IMR-90 (cell line): Measurements from ENCODE around the gene GALR1. TPM values are rescaled to one million over a fixed set of nuclear protein-coding genes. Genes with fewer than 3 reads are reported as not detected.

Experiments
- ATAC-seq: fragments of 200-7000 bp; cut with Tn5 transposase; 2 replicates; pipeline ENCODE4 v1.9.1; 2020; ENCODE audit warnings: low read depth, mild to moderate bottlenecking, moderate library complexity
- BruUV-seq: library from RNA; stranded (reverse); fragments of 400-500 nt; replicated peaks from 2 replicates; lab custom pipeline; 2021; lab: Mats Ljungman, UMichigan
- CTCF ChIA-PET: fragments of 300-600 bp; formaldehyde crosslinking; extraction: SDS; loops from one replicate; lab custom pipeline; 2021; ENCODE audit warnings: antibody characterized with exemption; lab: Yijun Ruan, JAX
- POLR2A ChIA-PET: fragments of 300-600 bp; sonication (Branson Sonifier 250); formaldehyde crosslinking; loops from one replicate; lab custom pipeline; 2022; ENCODE audit warnings: antibody characterized with exemption; ENCODE audit not compliant: unreplicated experiment; lab: Charles Lee
- DNase-seq: peaks from one replicate; pipeline ENCODE4 v3.0.0; 2013
- H2AFZ ChIP-seq: replicated peaks from 2 replicates; pipeline ENCODE3; 2013; ENCODE audit warnings: low read length, mild to moderate bottlenecking; ENCODE audit not compliant: poor library complexity
- H2AK5ac ChIP-seq: 2 replicates; pipeline ENCODE4 v1.6.1; 2013; ENCODE audit warnings: low read depth, low read length, inconsistent platforms
- H2AK9ac ChIP-seq: replicated peaks from 2 replicates; pipeline ENCODE3; 2013; ENCODE audit warnings: mild to moderate bottlenecking, low read depth, low read length, moderate library complexity; ENCODE audit not compliant: poor library complexity
- H2BK120ac ChIP-seq: 2 replicates; pipeline ENCODE4 v1.6.1; 2013; ENCODE audit warnings: low read depth, low read length, inconsistent platforms
- H2BK15ac ChIP-seq: 3 replicates; pipeline ENCODE4 v1.6.1; 2013; ENCODE audit warnings: low read depth, low read length, inconsistent platforms
- H2BK20ac ChIP-seq: 2 replicates; pipeline ENCODE4 v1.6.1; 2013; ENCODE audit warnings: low read depth, mild to moderate bottlenecking, inconsistent platforms, low read length, moderate library complexity
- H2BK5ac ChIP-seq: 2 replicates; pipeline ENCODE4 v1.6.1; 2013; ENCODE audit warnings: mild to moderate bottlenecking, low read depth, low read length, inconsistent platforms; ENCODE audit not compliant: poor library complexity, severe bottlenecking
- H3K14ac ChIP-seq: replicated peaks from 2 replicates; pipeline ENCODE4 v1.6.1; 2013; ENCODE audit warnings: low read depth, low read length, inconsistent platforms
- H3K18ac ChIP-seq: 2 replicates; pipeline ENCODE4 v1.6.1; 2013; ENCODE audit warnings: low read depth, low read length, control low read depth
- H3K23ac ChIP-seq: 2 replicates; pipeline ENCODE4 v1.6.1; 2013; ENCODE audit warnings: low read depth, low read length, inconsistent platforms
- H3K27ac ChIP-seq: 2 replicates; pipeline ENCODE4 v1.5.1; 2013; ENCODE audit warnings: mild to moderate bottlenecking, control low read depth, low read length; ENCODE audit not compliant: insufficient read depth
- H3K27me3 ChIP-seq: 2 replicates; pipeline ENCODE4 v1.6.1; 2013; ENCODE audit warnings: low read length; ENCODE audit not compliant: control insufficient read depth, insufficient read depth
- H3K36me3 ChIP-seq: 2 replicates; pipeline ENCODE4 v1.6.1; 2013; ENCODE audit warnings: low read length, mixed read lengths; ENCODE audit not compliant: control insufficient read depth, insufficient read depth
- H3K4ac ChIP-seq: 2 replicates; pipeline ENCODE4 v1.6.1; 2013; ENCODE audit warnings: low read depth, low read length, inconsistent platforms
- H3K4me1 ChIP-seq: 2 replicates; pipeline ENCODE4 v1.6.1; 2013; ENCODE audit warnings: low read length, mixed read lengths; ENCODE audit not compliant: control insufficient read depth, insufficient read depth
- H3K4me2 ChIP-seq: 2 replicates; pipeline ENCODE4 v1.6.1; 2013; ENCODE audit warnings: low read depth, mild to moderate bottlenecking, control low read depth, low read length, moderate library complexity
- H3K4me3 ChIP-seq: 2 replicates; pipeline ENCODE4 v1.5.1; 2013; ENCODE audit warnings: low read depth, mild to moderate bottlenecking, control low read depth, low read length, moderate library complexity; ENCODE audit not compliant: insufficient read depth
- H3K56ac ChIP-seq: 2 replicates; pipeline ENCODE4 v1.6.1; 2013; ENCODE audit warnings: low read length, inconsistent platforms; ENCODE audit not compliant: insufficient read depth; ENCODE audit errors: extremely low read depth
- H3K79me1 ChIP-seq, 2 experiments: 2 replicates each; pipeline ENCODE4 v1.6.1; 2013; ENCODE audit warnings: low read length in 2 of 2, inconsistent platforms in 1 of 2, low read depth in 1 of 2
- H3K9ac ChIP-seq: 2 replicates; pipeline ENCODE4 v1.6.1; 2013; ENCODE audit warnings: low read depth, low read length, control low read depth
- H3K9me1 ChIP-seq: 2 replicates; pipeline ENCODE4 v1.6.1; 2013; ENCODE audit warnings: low read length, inconsistent platforms; ENCODE audit not compliant: insufficient read depth
- H3K9me3 ChIP-seq: 2 replicates; pipeline ENCODE4 v1.6.1; 2013; ENCODE audit warnings: low read length; ENCODE audit not compliant: control insufficient read depth, insufficient read depth
- H4K20me1 ChIP-seq: 2 replicates; pipeline ENCODE4 v1.6.1; 2013; ENCODE audit warnings: low read length, inconsistent platforms; ENCODE audit not compliant: insufficient read depth
- H4K5ac ChIP-seq: 2 replicates; pipeline ENCODE4 v1.6.1; 2013; ENCODE audit warnings: mild to moderate bottlenecking, low read depth, low read length, control low read depth
- H4K8ac ChIP-seq, 2 experiments: 2 replicates each; pipeline ENCODE4 v1.6.1; 2013; ENCODE audit warnings: low read depth in 2 of 2, low read length in 2 of 2, control low read depth in 1 of 2, inconsistent platforms in 1 of 2
- H4K91ac ChIP-seq: 2 replicates; pipeline ENCODE4 v1.6.1; 2013; ENCODE audit warnings: low read depth, low read length, inconsistent platforms; ENCODE audit not compliant: insufficient read depth
- BHLHE40 ChIP-seq: fragments of 150-350 bp; IDR thresholded peaks from 2 replicates; pipeline ENCODE4 v1.6.1; 2016; ENCODE audit warnings: mild to moderate bottlenecking, low read depth, low read length
- CTCF ChIP-seq: conservative IDR thresholded peaks from 2 replicates; pipeline ENCODE4 v1.5.1; 2012; ENCODE audit warnings: mild to moderate bottlenecking, low read depth, low read length, improper control_type of control experiment
- FOS ChIP-seq: fragments of 150-350 bp; IDR thresholded peaks from 2 replicates; pipeline ENCODE4 v1.6.1; 2016; ENCODE audit warnings: low read depth, low read length
- MAFK ChIP-seq: IDR thresholded peaks from 2 replicates; pipeline ENCODE4 v1.6.1; 2012; ENCODE audit warnings: low read depth, low read length, improper control_type of control experiment
- MAZ ChIP-seq: IDR thresholded peaks from 2 replicates; pipeline ENCODE4 v1.6.1; 2012; ENCODE audit warnings: low read depth, mild to moderate bottlenecking, low read length, improper control_type of control experiment, moderate library complexity, borderline replicate concordance
- MXI1 ChIP-seq: IDR thresholded peaks from 2 replicates; pipeline ENCODE4 v1.6.1; 2012; ENCODE audit warnings: low read depth, mild to moderate bottlenecking, low read length, moderate library complexity, borderline replicate concordance
- NFE2L2 ChIP-seq: fragments of 150-350 bp; IDR thresholded peaks from 2 replicates; pipeline ENCODE4 v1.6.1; 2016; ENCODE audit warnings: low read depth, mild to moderate bottlenecking, low read length
- POLR2A ChIP-seq: IDR thresholded peaks from 2 replicates; pipeline ENCODE4 v1.6.1; 2012; ENCODE audit warnings: mild to moderate bottlenecking, low read depth, low read length
- RAD21 ChIP-seq: IDR thresholded peaks from 2 replicates; pipeline ENCODE4 v1.6.1; 2012; ENCODE audit warnings: low read length, improper control_type of control experiment
- RFX5 ChIP-seq: IDR thresholded peaks from 2 replicates; pipeline ENCODE4 v1.8.0; 2012; ENCODE audit warnings: low read depth, mild to moderate bottlenecking, low read length, moderate library complexity
- SMC3 ChIP-seq: fragments of 150-350 bp; IDR thresholded peaks from 2 replicates; pipeline ENCODE4 v1.6.1; 2016; ENCODE audit warnings: low read depth, mild to moderate bottlenecking, antibody characterized with exemption, low read length, moderate library complexity
- WGBS, 2 experiments: methylation state at CpG; one replicate each; pipeline versions ENCODE4 v1.1.5 to v1.1.7; 2013; ENCODE audit warnings: missing lambda C conversion rate in 2 of 2; ENCODE audit not compliant: insufficient read length in 1 of 2; ENCODE audit errors: extremely low coverage in 2 of 2; 5-methylcytosine and 5-hydroxymethylcytosine counted together
- dilution Hi-C: fragments of 300-500 bp; cut with HindIII; formaldehyde crosslinking; loops from one replicate; pipeline ENCODE4 v1.14.3; 2018; ENCODE audit warnings: low sequenced_read_pairs; ENCODE audit not compliant: unreplicated experiment
- in situ Hi-C: fragments of 300-500 bp; cut with MboI; formaldehyde crosslinking; loops from 3 replicates; pipeline ENCODE4 v1.14.3; 2019; ENCODE audit warnings: low sequenced_read_pairs, inconsistent platforms, mixed read lengths
- intact Hi-C: fragments of 100-400 bp; cut with micrococcal nuclease; formaldehyde crosslinking; loops from 2 replicates; pipeline ENCODE4 v1.10.0; 2022
- polyA plus RNA-seq, 3 experiments: library from polyadenylated mRNA; depleted of rRNA; stranded (reverse); fragments of >200 nt; gene quantifications; 2 replicates each; pipeline ENCODE4 v1.2.3, GENCODE V29; 2012; ENCODE audit warnings: low replicate concordance in 1 of 3
- total RNA-seq: library from RNA; depleted of rRNA; stranded (reverse); fragments of >200 nt; gene quantifications from 2 replicates; pipeline ENCODE4 v1.2.3, GENCODE V29; 2012
- TF ChIP-seq, protein P1 (sequence below): fragments of 150-350 bp; IDR thresholded peaks from 2 replicates; pipeline ENCODE4 v1.6.1; 2016; ENCODE audit warnings: low read depth, mild to moderate bottlenecking, low read length, moderate library complexity, borderline replicate concordance

GALR1 gene
- total and polyA plus RNA-seq, 2 of the 4 experiments (the other 2 are of a cell fraction), result not detected

GRCh38 chr18:77202329-77202728, 47.3 kb upstream of the GALR1 start:
- Histone ChIP-seq H3K4me1 (peaks cover 5% of the 10 kb centered on the region), H3K4me2 (no peak overlapping the region), H4K5ac (no peak overlapping the region), H3K4ac (no peak overlapping the region), H3K9ac (no peak overlapping the region), H4K20me1 (no peaks in the 10 kb centered on the region), H3K79me1 (no peaks in the 10 kb centered on the region), H3K14ac (no peak overlapping the region), H2AFZ (no peak overlapping the region), H3K27me3 (no peaks in the 10 kb centered on the region; the same call in 1 of the 2 replicates), H2BK15ac (no peak overlapping the region), H3K18ac (no peak overlapping the region), H2AK5ac (no peak overlapping the region), H2BK5ac (no peak overlapping the region), H3K27ac (no peak overlapping the region), H3K9me3 (no peaks in the 10 kb centered on the region), H4K8ac (no peak overlapping the region), H4K91ac (no peak overlapping the region), H3K36me3 (no peaks in the 10 kb centered on the region), H2BK120ac (no peak overlapping the region), H2AK9ac (no peak overlapping the region), H3K23ac (no peak overlapping the region), H3K4me3 (no peak overlapping the region), H3K9me1 (0 out of 2 replicates have a peak, but pooled peaks cover 6% of the 10 kb centered on the region), H3K56ac (no peak overlapping the region), H2BK20ac (no peak overlapping the region)
- ATAC-seq (no peak), DNase-seq (no peak)
- in situ Hi-C loops (loop anchor here (25.0 kb wide), 1 partner anchor 390 kb away; the partner anchor contains the start of gene ZNF236), dilution Hi-C loops (no loop called here), intact Hi-C loops (no loop called here)
- ChIA-PET CTCF (no interaction called here), POLR2A (no interaction called here)
- TF ChIP-seq BHLHE40 (no peak), SMC3 (no peak), RFX5 (no peak), POLR2A (no peak), FOS (no peak), MAZ (no peak), NFE2L2 (no peak), CTCF (no peak), MXI1 (no peak), MAFK (no peak), RAD21 (no peak)
- TF ChIP-seq, protein P1, sequence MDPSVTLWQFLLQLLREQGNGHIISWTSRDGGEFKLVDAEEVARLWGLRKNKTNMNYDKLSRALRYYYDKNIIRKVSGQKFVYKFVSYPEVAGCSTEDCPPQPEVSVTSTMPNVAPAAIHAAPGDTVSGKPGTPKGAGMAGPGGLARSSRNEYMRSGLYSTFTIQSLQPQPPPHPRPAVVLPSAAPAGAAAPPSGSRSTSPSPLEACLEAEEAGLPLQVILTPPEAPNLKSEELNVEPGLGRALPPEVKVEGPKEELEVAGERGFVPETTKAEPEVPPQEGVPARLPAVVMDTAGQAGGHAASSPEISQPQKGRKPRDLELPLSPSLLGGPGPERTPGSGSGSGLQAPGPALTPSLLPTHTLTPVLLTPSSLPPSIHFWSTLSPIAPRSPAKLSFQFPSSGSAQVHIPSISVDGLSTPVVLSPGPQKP, result no peak
- no TSS peak for BruUV-seq
- 90% methylated on average over 4 of the region's 7 CpGs; no CpG with 5 or more reads in 1 of the 2 experiments for WGBS, 2 experiments
